Measurements from ENCODE around the gene CHRDL2. TPM values are rescaled to one million over a fixed set of nuclear protein-coding genes. Genes with fewer than 3 reads are reported as not detected.
A peak's percentile ranks its signal among the peaks of the same experiment; 100 is the strongest.

The CHRDL2 gene
- total and polyA plus RNA-seq, 2 donors from 2014 or later, result 2.0 to 3.9 TPM

DNA sequence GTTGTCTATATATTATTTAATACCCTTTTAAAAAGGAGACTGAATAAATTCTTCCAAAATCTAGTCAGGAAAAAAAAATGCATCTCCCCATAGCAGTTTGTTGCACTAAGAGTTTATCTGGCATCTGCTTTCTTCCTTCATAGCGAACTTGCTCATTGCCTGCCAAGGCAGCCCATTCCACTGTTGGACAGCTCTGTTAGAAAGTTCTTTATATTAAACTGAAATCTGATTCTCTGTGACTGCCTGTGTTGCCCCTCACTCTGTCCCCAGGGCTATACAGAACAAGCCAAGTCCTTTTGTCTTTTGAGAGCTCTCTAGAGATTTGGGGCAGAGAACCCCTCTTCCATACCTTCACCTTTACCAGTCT is 3.3 kb upstream of the CHRDL2 start:
- DNase-seq, result no peak
- intact Hi-C loops (cut with DNase I), result no loop called here
- TF ChIP-seq, protein P1, sequence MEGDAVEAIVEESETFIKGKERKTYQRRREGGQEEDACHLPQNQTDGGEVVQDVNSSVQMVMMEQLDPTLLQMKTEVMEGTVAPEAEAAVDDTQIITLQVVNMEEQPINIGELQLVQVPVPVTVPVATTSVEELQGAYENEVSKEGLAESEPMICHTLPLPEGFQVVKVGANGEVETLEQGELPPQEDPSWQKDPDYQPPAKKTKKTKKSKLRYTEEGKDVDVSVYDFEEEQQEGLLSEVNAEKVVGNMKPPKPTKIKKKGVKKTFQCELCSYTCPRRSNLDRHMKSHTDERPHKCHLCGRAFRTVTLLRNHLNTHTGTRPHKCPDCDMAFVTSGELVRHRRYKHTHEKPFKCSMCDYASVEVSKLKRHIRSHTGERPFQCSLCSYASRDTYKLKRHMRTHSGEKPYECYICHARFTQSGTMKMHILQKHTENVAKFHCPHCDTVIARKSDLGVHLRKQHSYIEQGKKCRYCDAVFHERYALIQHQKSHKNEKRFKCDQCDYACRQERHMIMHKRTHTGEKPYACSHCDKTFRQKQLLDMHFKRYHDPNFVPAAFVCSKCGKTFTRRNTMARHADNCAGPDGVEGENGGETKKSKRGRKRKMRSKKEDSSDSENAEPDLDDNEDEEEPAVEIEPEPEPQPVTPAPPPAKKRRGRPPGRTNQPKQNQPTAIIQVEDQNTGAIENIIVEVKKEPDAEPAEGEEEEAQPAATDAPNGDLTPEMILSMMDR (IDR thresholded peaks at IDR 0.05; ENCODE audit: borderline replicate concordance, extremely low read depth, insufficient read depth), result no peak
- Histone ChIP-seq H3K27me3 (ENCODE audit: control insufficient read depth, insufficient read depth, low read length) (peaks cover 12% of the 10 kb centered on the region), H3K4me1 (ENCODE audit: control insufficient read depth in 2 of 3, insufficient read depth in 2 of 3, low read depth in 1 of 3, low read length in 3 of 3) (peaks cover 0 to 4% (median 3%) of the 10 kb centered on the region in 3 donors), H3K9me3 (ENCODE audit: control insufficient read depth in 2 of 3, insufficient read depth in 1 of 3, low read length in 3 of 3) (no peaks in the 10 kb centered on the region), H3K4me3 (ENCODE audit: low read length in 3 of 3) (no peak overlapping the region), H3K9ac (ENCODE audit: low read length in 3 of 3) (no peak overlapping the region), H3K36me3 (ENCODE audit: control insufficient read depth in 2 of 3, insufficient read depth in 3 of 3, low read length in 3 of 3) (no peaks in the 10 kb centered on the region), H3K27ac (ENCODE audit: low read depth in 2 of 2, low read length in 2 of 2) (no peak overlapping the region)
- FAIRE-seq, result no peak

DNA sequence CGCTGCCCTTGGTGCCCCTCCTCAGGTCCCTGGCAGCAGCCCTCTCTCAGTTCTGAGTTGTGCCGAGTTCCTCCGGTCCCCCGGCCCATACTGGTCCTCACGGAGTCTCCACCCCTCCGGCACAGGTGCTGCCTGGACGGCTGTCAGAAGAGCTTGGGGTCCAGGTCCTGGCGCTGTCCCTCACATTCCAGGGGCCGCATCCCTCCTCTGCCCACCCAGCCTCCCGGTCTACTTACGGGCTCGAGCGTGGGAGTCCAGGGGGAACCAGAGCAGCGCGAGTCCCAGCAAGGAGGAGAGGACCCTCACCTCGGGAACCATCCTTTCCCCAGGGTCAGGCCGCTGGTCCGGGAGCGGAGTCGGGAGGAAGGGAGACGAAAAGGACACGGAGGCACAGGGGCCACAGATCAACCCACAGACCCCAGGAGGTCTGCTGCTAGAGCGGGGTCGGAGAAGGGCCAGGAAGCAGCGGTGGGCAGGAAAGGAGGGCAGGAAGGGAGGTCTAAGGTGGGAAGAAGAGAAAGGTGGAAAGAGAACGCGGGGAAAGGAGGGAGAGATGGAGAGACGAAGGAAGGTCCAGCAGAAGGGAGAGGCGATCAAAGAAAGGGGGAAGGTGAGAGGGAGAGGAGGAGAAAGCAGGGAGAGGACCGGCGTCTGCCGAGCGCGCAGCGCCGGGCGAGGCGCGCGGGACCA is 510 bp downstream of the CHRDL2 start:
- Histone ChIP-seq H3K4me1 (ENCODE audit: control insufficient read depth in 2 of 3, insufficient read depth in 2 of 3, low read depth in 1 of 3, low read length in 3 of 3) (peaks cover 0 to 4% (median 3%) of the 10 kb centered on the region in 3 donors), H3K27ac (ENCODE audit: low read depth in 2 of 2, low read length in 2 of 2) (no peak overlapping the region), H3K9ac (ENCODE audit: low read length in 3 of 3) (no peak overlapping the region), H3K36me3 (ENCODE audit: control insufficient read depth in 2 of 3, insufficient read depth in 3 of 3, low read length in 3 of 3) (no peaks in the 10 kb centered on the region), H3K9me3 (ENCODE audit: control insufficient read depth in 2 of 3, insufficient read depth in 1 of 3, low read length in 3 of 3) (no peaks in the 10 kb centered on the region), H3K27me3 (ENCODE audit: control insufficient read depth, insufficient read depth, low read length) (peaks cover 12% of the 10 kb centered on the region), H3K4me3 (ENCODE audit: low read length in 3 of 3) (no peak overlapping the region)
- DNase-seq (peak in 1 of 5 donors; percentile 19), FAIRE-seq (no peak)
- intact Hi-C loops (cut with DNase I), result no loop called here
- TF ChIP-seq, protein P1 (IDR thresholded peaks at IDR 0.05; ENCODE audit: borderline replicate concordance, extremely low read depth, insufficient read depth), result no peak

DNA sequence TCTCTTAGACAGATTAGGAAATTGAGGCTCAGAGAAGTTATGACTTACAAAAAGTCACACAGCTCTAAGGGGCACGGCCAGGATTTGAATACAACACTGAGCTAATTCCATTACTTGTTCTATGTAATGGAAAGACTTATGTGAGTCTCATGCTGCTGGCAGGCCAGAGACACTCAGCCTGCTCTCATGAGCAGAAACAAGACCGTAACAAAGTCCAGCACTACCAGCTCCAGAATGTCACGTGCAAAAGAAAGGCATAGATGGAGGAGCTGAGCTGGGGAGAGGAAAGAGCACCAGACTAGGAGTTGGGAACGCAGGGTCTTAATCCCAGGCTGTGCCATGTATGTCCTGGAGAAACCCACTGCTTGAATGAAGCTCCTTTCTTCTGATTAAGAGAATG is 1.8 kb downstream of the CHRDL2 start:
- H3K27ac ChIP-seq (ENCODE audit: low read depth in 2 of 2, low read length in 2 of 2), result no peak overlapping the region
- DNase-seq (no peak), FAIRE-seq (no peak)
- H3K9ac ChIP-seq (ENCODE audit: low read length in 3 of 3), result no peak overlapping the region
- TF ChIP-seq, protein P1 (IDR thresholded peaks at IDR 0.05; ENCODE audit: borderline replicate concordance, extremely low read depth, insufficient read depth), result no peak
- H3K4me1 ChIP-seq (ENCODE audit: control insufficient read depth in 2 of 3, insufficient read depth in 2 of 3, low read depth in 1 of 3, low read length in 3 of 3), result peaks cover 0 to 4% (median 3%) of the 10 kb centered on the region in 3 donors
- intact Hi-C loops (cut with DNase I), result loop anchor here (10.0 kb wide), 1 partner anchor 75 kb away; no protein-coding TSS in a partner anchor
- H3K36me3 ChIP-seq (ENCODE audit: control insufficient read depth in 2 of 3, insufficient read depth in 3 of 3, low read length in 3 of 3), result no peaks in the 10 kb centered on the region
- no peaks in the 10 kb centered on the region for H3K9me3 ChIP-seq (ENCODE audit: control insufficient read depth in 2 of 3, insufficient read depth in 1 of 3, low read length in 3 of 3)
- no peak overlapping the region for H3K4me3 ChIP-seq (ENCODE audit: low read length in 3 of 3)
- peaks cover 12% of the 10 kb centered on the region for H3K27me3 ChIP-seq (ENCODE audit: control insufficient read depth, insufficient read depth, low read length)
